Sigmoid colon (tissue), 7 donors: ENCODE data around the gene METTL24. TPM values are rescaled to one million over a fixed set of nuclear protein-coding genes. Genes with fewer than 3 reads are reported as not detected.
A peak's percentile ranks its signal among the peaks of the same experiment; 100 is the strongest.

Source experiments
- DNase-seq: peaks from one replicate; pipeline ENCODE4 v3.0.0-alpha.2; 2019
- H3K27ac ChIP-seq, 4 donors: fragments of 200-600 bp; sonication (generic); one replicate each; pipeline ENCODE4 v1.5.1; 2016 to 2019; ENCODE audit warnings: mild to moderate bottlenecking in 1 of 4
- H3K27me3 ChIP-seq, 3 donors: fragments of 200-600 bp; sonication (generic); one replicate each; pipeline ENCODE4 v1.5.1; 2019; ENCODE audit warnings: mild to moderate bottlenecking in 1 of 3
- H3K36me3 ChIP-seq, 4 donors: fragments of 200-600 bp; sonication (generic); one replicate each; pipeline ENCODE4 v1.5.1; 2016 to 2019
- H3K4me1 ChIP-seq, 4 donors: fragments of 200-600 bp; sonication (generic); one replicate each; pipeline ENCODE4 v1.5.1; 2017 to 2019
- H3K4me3 ChIP-seq, 4 donors: fragments of 200-600 bp; sonication (generic); one replicate each; pipeline ENCODE4 v1.5.1; 2017 to 2019; ENCODE audit warnings: mild to moderate bottlenecking in 2 of 4, moderate library complexity in 1 of 4
- H3K9me3 ChIP-seq, 4 donors: fragments of 200-600 bp in 3 of 4; sonication (generic) in 3 of 4; one replicate each; pipeline versions ENCODE4 v1.5.1 to v1.6.1; 2013 to 2019
- EP300 ChIP-seq, 4 donors: sonication (generic); formaldehyde crosslinking; IDR thresholded peaks; one replicate each; pipeline ENCODE4 v1.6.1; 2017; ENCODE audit warnings: antibody characterized with exemption in 4 of 4
- POLR2A ChIP-seq, 2 donors: fragments of 450-650 bp; IDR thresholded peaks; one replicate each; pipeline ENCODE4 v1.6.1; 2016; ENCODE audit warnings: antibody characterized with exemption in 2 of 2, mild to moderate bottlenecking in 2 of 2, moderate library complexity in 2 of 2
- POLR2AphosphoS5 ChIP-seq, 4 donors: sonication (generic); formaldehyde crosslinking; IDR thresholded peaks; one replicate each; pipeline ENCODE4 v1.6.1; 2017; ENCODE audit warnings: antibody characterized with exemption in 4 of 4
- WGBS, 2 donors: extraction: QIAGEN DNeasy Blood & Tissue Kit; methylation state at CpG; one replicate each; pipeline ENCODE4 v1.1.7; 2013; 5-methylcytosine and 5-hydroxymethylcytosine counted together
- intact Hi-C: fragments of 100-400 bp; cut with DNase I; formaldehyde crosslinking; loops from one replicate; pipeline ENCODE4 v1.15.1; 2023
- polyA plus RNA-seq, 3 donors: library from polyadenylated mRNA; stranded (reverse); fragments of 200-250 nt; gene quantifications; one replicate each; pipeline ENCODE4 v1.2.3, GENCODE V29; 2013
- total RNA-seq, 4 donors: library from RNA; depleted of rRNA; stranded (reverse); fragments of >200 nt; gene quantifications; one replicate each; pipeline ENCODE4 v1.1.0, GENCODE V29; 2016
- TF ChIP-seq, protein P1 (sequence below), 4 experiments: fragments of 450-650 bp in 3 of 4; fragments of 200-600 bp in 1 of 4; IDR thresholded peaks; one replicate each; pipeline ENCODE4 v1.5.1; 2016 to 2019; ENCODE audit warnings: antibody characterized with exemption in 4 of 4, mild to moderate bottlenecking in 3 of 4, moderate library complexity in 2 of 4
- donor health status: healthy with polysubstance abuse.
- donor health status: Bipolar disorder and iron deficiency.
- donor health status: healthy.

The METTL24 gene
- total and polyA plus RNA-seq, 7 donors, result 0.76 to 41.3 (median 38.8) TPM; not detected in 2

DNA sequence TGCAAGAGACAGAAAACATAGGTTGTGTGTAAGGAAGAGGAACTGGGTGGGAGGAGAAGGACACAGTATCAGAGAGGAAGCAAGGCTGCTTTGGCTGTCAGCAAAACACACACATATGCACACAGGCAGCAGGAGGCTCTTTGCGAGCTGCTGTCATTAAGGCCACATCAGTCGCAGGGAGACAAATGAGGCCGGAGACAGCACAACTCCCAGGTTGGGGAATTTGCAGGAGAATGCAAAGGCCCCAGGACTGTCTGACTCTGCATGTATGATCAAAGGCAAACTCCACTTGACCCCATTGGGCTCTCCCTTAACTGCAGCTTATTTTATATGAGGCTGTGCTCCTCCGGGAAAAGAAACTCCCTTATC is 35.3 kb downstream of the METTL24 start:
- peaks cover 0 to 8% (median 1%) of the 10 kb centered on the region in 4 donors for H3K36me3 ChIP-seq
- no peak overlapping the region for H3K4me3 ChIP-seq
- H3K27ac ChIP-seq, result peak overlapping the region in 3 of 4 donors; percentile 88 to 90 (median 90)
- 62 to 88% methylated on average over 4 of the region's 4 CpGs for WGBS, 2 donors
- H3K4me1 ChIP-seq, result peaks cover 0 to 77% (median 62%) of the 10 kb centered on the region in 4 donors
- intact Hi-C loops, result no loop called here
- H3K9me3 ChIP-seq, result no peaks in the 10 kb centered on the region
- H3K27me3 ChIP-seq, result no peaks in the 10 kb centered on the region
- DNase-seq, result no peak
- TF ChIP-seq, protein P1, sequence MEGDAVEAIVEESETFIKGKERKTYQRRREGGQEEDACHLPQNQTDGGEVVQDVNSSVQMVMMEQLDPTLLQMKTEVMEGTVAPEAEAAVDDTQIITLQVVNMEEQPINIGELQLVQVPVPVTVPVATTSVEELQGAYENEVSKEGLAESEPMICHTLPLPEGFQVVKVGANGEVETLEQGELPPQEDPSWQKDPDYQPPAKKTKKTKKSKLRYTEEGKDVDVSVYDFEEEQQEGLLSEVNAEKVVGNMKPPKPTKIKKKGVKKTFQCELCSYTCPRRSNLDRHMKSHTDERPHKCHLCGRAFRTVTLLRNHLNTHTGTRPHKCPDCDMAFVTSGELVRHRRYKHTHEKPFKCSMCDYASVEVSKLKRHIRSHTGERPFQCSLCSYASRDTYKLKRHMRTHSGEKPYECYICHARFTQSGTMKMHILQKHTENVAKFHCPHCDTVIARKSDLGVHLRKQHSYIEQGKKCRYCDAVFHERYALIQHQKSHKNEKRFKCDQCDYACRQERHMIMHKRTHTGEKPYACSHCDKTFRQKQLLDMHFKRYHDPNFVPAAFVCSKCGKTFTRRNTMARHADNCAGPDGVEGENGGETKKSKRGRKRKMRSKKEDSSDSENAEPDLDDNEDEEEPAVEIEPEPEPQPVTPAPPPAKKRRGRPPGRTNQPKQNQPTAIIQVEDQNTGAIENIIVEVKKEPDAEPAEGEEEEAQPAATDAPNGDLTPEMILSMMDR (IDR thresholded peaks at IDR 0.05), result no peak
- no peak for TF ChIP-seq POLR2A (IDR thresholded peaks at IDR 0.05)
- no peak for TF ChIP-seq EP300 (IDR thresholded peaks at IDR 0.05)
- TF ChIP-seq POLR2AphosphoS5 (IDR thresholded peaks at IDR 0.05), result no peak

GRCh38 chr6:110322151-110322873 is 35.8 kb downstream of the METTL24 start:
- peaks cover 0 to 8% (median 1%) of the 10 kb centered on the region in 4 donors for H3K36me3 ChIP-seq
- H3K9me3 ChIP-seq, result no peaks in the 10 kb centered on the region
- H3K4me1 ChIP-seq, result peaks cover 0 to 72% (median 56%) of the 10 kb centered on the region in 4 donors
- peak overlapping the region in 3 of 4 donors; percentile 88 to 90 (median 90) for H3K27ac ChIP-seq
- WGBS, 2 donors, result 73 to 83% methylated on average over 6 of the region's 6 CpGs
- no peak for DNase-seq
- no peaks in the 10 kb centered on the region for H3K27me3 ChIP-seq
- no peak for TF ChIP-seq POLR2AphosphoS5 (IDR thresholded peaks at IDR 0.05)
- no peak for TF ChIP-seq EP300 (IDR thresholded peaks at IDR 0.05)
- no peak for TF ChIP-seq POLR2A (IDR thresholded peaks at IDR 0.05)
- TF ChIP-seq, protein P1 (IDR thresholded peaks at IDR 0.05), result no peak
- no peak overlapping the region for H3K4me3 ChIP-seq
- intact Hi-C loops, result no loop called here

GRCh38 chr6:110320307-110320706 is 37.8 kb downstream of the METTL24 start:
- H3K4me1 ChIP-seq, result peaks cover 0 to 52% (median 36%) of the 10 kb centered on the region in 4 donors
- 94 to 95% methylated on average over 7 of the region's 7 CpGs for WGBS, 2 donors
- intact Hi-C loops, result no loop called here
- H3K36me3 ChIP-seq, result peaks cover 0 to 11% (median 4%) of the 10 kb centered on the region in 4 donors
- H3K9me3 ChIP-seq, result no peaks in the 10 kb centered on the region
- no peak for DNase-seq
- TF ChIP-seq POLR2AphosphoS5 (IDR thresholded peaks at IDR 0.05) (no peak), POLR2A (IDR thresholded peaks at IDR 0.05) (no peak), EP300 (IDR thresholded peaks at IDR 0.05) (no peak)
- TF ChIP-seq, protein P1 (IDR thresholded peaks at IDR 0.05), result no peak
- no peak overlapping the region for H3K4me3 ChIP-seq
- H3K27ac ChIP-seq, result peak overlapping the region in 1 of 4 donors; percentile 31
- H3K27me3 ChIP-seq, result no peaks in the 10 kb centered on the region

- H3K27me3 ChIP-seq, result no peaks in the 10 kb centered on the region
- DNase-seq, result no peak
- peaks cover 0 to 47% (median 32%) of the 10 kb centered on the region in 4 donors for H3K4me1 ChIP-seq
- intact Hi-C loops, result no loop called here
- TF ChIP-seq EP300 (IDR thresholded peaks at IDR 0.05), result no peak
- no peak for TF ChIP-seq POLR2AphosphoS5 (IDR thresholded peaks at IDR 0.05)
- TF ChIP-seq, protein P1 (IDR thresholded peaks at IDR 0.05), result no peak
- TF ChIP-seq POLR2A (IDR thresholded peaks at IDR 0.05), result no peak
- H3K27ac ChIP-seq, result no peak overlapping the region
- H3K9me3 ChIP-seq, result no peaks in the 10 kb centered on the region
- H3K36me3 ChIP-seq, result peaks cover 0 to 16% (median 4%) of the 10 kb centered on the region in 4 donors
- WGBS, 2 donors, result 84 to 90% methylated on average over 2 of the region's 2 CpGs
- H3K4me3 ChIP-seq, result no peak overlapping the region
Observed at GRCh38 chr6:110319843-110320242, 38.3 kb downstream of the METTL24 start.
